AG09319 (cell line): ENCODE results near the gene PPP3R1.

Source experiments
- DNase-seq: peaks from one replicate; pipeline ENCODE4 v3.0.0-alpha.2; 2010; ENCODE audit warnings: low read depth; ENCODE audit errors: extremely low read depth
- CTCF ChIP-seq: IDR thresholded peaks from 2 replicates; pipeline ENCODE4 v1.5.1; 2011; ENCODE audit warnings: low read depth, mild to moderate bottlenecking, inconsistent platforms, low read length, moderate library complexity

The PPP3R1 gene

DNA sequence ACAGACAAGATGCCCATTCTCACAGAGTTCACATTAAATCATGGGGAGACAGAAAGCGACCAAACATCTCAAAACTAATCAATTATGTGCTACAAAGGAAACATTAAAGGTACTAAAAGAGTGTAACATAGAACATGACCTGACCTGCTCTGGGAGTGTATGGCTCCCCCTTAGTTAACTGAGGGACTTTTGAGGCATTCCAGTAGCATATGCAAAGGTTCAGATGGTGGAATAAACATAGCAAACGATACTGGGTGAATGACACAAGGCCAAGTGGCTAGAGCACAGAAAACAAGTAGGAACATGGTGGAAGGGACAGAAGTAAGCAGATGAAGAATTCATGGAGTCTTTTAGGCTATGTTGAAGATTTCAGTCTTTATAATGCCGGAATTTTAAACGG, 11.9 kb downstream of the PPP3R1 start:
- no peak for TF ChIP-seq CTCF
- DNase-seq, result no peak

GRCh38 chr2:68238955-68239822, 13.1 kb downstream of the PPP3R1 start:
- DNase-seq, result no peak
- TF ChIP-seq CTCF, result no peak

GRCh38 chr2:68237976-68238580, 14.3 kb downstream of the PPP3R1 start:
- no peak for DNase-seq
- no peak for TF ChIP-seq CTCF

DNA sequence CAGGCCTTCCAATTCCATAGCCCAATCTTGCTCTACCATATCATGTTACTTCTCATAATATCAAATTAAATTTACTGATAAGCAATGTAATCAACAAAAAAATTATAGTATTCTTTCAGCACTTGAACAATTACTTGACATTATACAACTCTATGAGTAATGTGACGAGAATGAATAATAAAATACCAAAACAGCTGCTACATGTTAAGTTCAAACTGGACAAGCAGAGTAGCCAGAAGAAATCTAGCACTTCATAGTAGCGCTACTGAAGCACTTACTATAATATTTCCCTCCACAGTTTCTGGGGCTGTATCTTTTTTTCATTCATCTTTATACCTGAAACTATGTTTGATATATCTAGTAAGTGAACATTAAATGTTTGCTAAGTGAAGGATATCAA, 14.9 kb downstream of the PPP3R1 start:
- TF ChIP-seq CTCF, result no peak
- no peak for DNase-seq

GRCh38 chr2:68236876-68237275, 15.5 kb downstream of the PPP3R1 start:
- TF ChIP-seq CTCF, result no peak
- DNase-seq, result no peak

DNA sequence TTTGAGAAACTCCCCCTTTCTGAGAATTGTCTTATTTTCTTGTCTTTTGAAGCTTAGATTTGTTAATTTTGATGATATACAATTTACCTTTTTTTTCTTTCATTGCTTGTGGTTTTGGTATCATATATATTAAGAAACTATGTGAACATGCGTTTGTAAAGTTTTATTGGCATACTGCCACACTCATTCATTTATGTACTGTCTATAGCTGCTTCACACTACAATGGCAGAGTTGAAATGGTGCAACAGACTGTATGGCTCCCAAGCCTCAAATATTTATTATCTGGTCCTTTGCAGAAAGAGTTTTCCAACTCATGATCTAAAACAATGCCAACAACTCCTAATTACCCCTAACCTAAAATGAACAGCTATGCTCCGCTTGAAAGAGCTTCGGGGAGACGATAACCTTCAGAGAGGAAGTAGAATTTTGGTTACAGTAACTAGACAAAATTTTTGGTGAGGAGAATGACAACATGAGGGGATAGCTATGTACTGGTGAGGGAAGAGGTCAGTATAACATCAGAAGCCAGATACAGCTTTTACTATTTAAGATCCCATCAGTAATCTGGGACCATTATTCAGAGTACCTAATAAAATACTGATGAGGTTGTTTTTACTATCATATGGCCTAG, 16.1 kb downstream of the PPP3R1 start:
- no peak for DNase-seq
- TF ChIP-seq CTCF, result no peak

- no peak for TF ChIP-seq CTCF
- no peak for DNase-seq
Observed at GRCh38 chr2:68235090-68235489, 17.2 kb downstream of the PPP3R1 start.
